ENCODE results near the gene OR4F15. TPM values are rescaled to one million over a fixed set of nuclear protein-coding genes. Genes with fewer than 3 reads are reported as not detected.

Gene OR4F15
- total RNA-seq, 1 donor from 2014 or later, result not detected

- H3K4me3 ChIP-seq, result no peak overlapping the region
- TF ChIP-seq CTCF (IDR thresholded peaks at IDR 0.05), result no peak
- no peaks in the 10 kb centered on the region for H3K27me3 ChIP-seq (ENCODE audit: low read depth)
- no peaks in the 10 kb centered on the region for H3K36me3 ChIP-seq
- no peaks in the 10 kb centered on the region for H3K4me1 ChIP-seq
- peaks cover 3% of the 10 kb centered on the region for H3K9me3 ChIP-seq
- H3K27ac ChIP-seq, result no peak overlapping the region
- intact Hi-C loops (cut with DNase I), result no loop called here
- ATAC-seq (no peak), DNase-seq (no peak)
Observed at GRCh38 chr15:101828774-101829173, 16.8 kb downstream of the OR4F15 start.

DNA sequence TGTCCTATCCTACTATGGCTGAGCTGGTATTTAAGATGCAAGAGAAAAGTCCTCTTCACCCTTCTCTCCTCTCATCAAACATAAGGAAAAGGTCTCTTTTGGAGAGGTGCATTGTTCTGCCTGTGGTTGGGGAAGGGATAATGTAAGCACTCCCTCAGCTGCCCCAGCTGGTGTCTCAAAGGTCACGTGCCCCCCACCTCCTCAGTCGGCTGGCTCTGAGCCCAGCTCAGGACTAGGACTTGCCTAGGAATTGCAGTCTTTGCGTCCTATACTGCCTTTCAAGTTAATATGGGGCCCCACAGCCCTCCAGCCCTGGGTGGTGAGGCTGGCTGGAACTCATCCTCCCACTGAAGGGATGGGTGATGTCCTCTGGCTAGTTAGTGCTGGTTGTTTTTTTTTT is 29.7 kb downstream of the OR4F15 start:
- ATAC-seq (no peak), DNase-seq (no peak)
- Histone ChIP-seq H3K27ac (no peak overlapping the region), H3K4me3 (no peak overlapping the region), H3K27me3 (ENCODE audit: low read depth) (peaks cover 9% of the 10 kb centered on the region), H3K4me1 (no peaks in the 10 kb centered on the region), H3K9me3 (no peaks in the 10 kb centered on the region), H3K36me3 (no peaks in the 10 kb centered on the region)
- intact Hi-C loops (cut with DNase I), result no loop called here
- no peak for TF ChIP-seq CTCF (IDR thresholded peaks at IDR 0.05)

DNA sequence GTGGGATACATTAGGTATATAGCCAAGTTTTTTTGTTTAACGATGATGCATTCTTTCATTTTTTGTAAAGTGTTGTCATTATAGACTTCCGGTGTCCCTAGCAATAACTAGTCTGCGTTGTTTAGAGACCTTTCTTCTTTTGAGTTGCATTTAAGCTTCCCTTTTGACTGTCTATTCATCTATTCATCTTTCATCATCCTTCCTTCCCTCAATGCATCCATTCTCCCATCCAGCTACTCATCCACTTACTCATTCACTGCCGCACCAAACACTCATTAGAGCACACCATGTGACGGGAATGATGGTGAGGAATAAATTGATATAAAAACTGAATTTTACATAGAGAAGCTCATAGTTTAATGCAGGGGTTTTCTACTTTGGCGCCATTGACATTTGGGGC is 32.9 kb downstream of the OR4F15 start:
- H3K4me1 ChIP-seq, result no peaks in the 10 kb centered on the region
- DNase-seq, result no peak
- no peak overlapping the region for H3K4me3 ChIP-seq
- ATAC-seq, result no peak
- no peak for TF ChIP-seq CTCF (IDR thresholded peaks at IDR 0.05)
- H3K27me3 ChIP-seq (ENCODE audit: low read depth), result peaks cover 9% of the 10 kb centered on the region
- H3K27ac ChIP-seq, result no peak overlapping the region
- no peaks in the 10 kb centered on the region for H3K36me3 ChIP-seq
- H3K9me3 ChIP-seq, result no peaks in the 10 kb centered on the region
- intact Hi-C loops (cut with DNase I), result no loop called here

DNA sequence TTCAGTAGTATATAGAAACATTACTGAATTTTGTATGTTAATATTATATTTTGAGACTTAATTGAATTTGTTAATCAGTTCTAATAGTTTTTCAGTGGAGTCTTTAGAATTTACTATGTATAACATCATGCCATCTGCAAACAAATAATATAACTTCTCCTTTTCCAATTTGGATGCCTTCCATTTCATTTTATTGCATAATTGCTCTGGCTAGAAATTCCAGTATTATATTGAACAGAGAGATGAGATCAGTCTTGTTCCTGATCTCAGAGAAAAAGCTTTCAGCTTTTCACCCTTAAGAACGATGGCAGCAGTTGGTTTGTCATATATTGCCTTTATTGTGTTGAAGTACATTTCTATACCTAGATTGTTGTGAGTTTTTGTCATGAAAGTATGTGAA is 40.4 kb downstream of the OR4F15 start:
- H3K4me1 ChIP-seq, result no peaks in the 10 kb centered on the region
- no peaks in the 10 kb centered on the region for H3K9me3 ChIP-seq
- ATAC-seq (no peak), DNase-seq (no peak)
- no peak overlapping the region for H3K27ac ChIP-seq
- TF ChIP-seq CTCF (IDR thresholded peaks at IDR 0.05), result no peak
- no peaks in the 10 kb centered on the region for H3K27me3 ChIP-seq (ENCODE audit: low read depth)
- H3K36me3 ChIP-seq, result no peaks in the 10 kb centered on the region
- intact Hi-C loops (cut with DNase I), result no loop called here
- H3K4me3 ChIP-seq, result no peak overlapping the region

Other genes starting within 250 kb of the OR4F15 start
- gene TM2D3, start 159.8 kb upstream of the OR4F15 start, total RNA-seq, result 49.2 TPM
- 11.7 TPM for gene TARS3, start 87.7 kb upstream of the OR4F15 start, total RNA-seq
- gene OR4F6, start 8.7 kb upstream of the OR4F15 start, total RNA-seq, result not detected

Measured in lower lobe of right lung (tissue), 2 donors.